ENCODE measurements around the gene GJD4.

GJD4 gene

GRCh38 chr10:35605191-35605590, at the start of gene GJD4:
TSS of gene GJD4 (plus strand) at chr10:35605341. CDS start at chr10:35605568, 227 bp downstream.
- no peak for DNase-seq (ENCODE audit: low spot score)

- no peak for DNase-seq (ENCODE audit: low spot score)
These were observed 48.9 kb upstream of the GJD4 start for GRCh38 chr10:35555962-35556930.

- DNase-seq (ENCODE audit: low spot score), result no peak
These were observed 46.9 kb upstream of the GJD4 start for GRCh38 chr10:35558276-35558675.

GRCh38 chr10:35559416-35559815, 45.7 kb upstream of the GJD4 start:
- no peak for DNase-seq (ENCODE audit: low spot score)

GRCh38 chr10:35561715-35562114, 43.4 kb upstream of the GJD4 start:
- DNase-seq (ENCODE audit: low spot score), result no peak

- DNase-seq (ENCODE audit: low spot score), result no peak
These were observed 42.7 kb upstream of the GJD4 start for GRCh38 chr10:35562427-35562826.

GRCh38 chr10:35563261-35563891, 41.8 kb upstream of the GJD4 start:
- peak; percentile 41 for DNase-seq (ENCODE audit: low spot score)

GRCh38 chr10:35564341-35564968, 40.7 kb upstream of the GJD4 start:
- DNase-seq (ENCODE audit: low spot score), result no peak

- DNase-seq (ENCODE audit: low spot score), result no peak
These were observed 39.5 kb upstream of the GJD4 start for GRCh38 chr10:35565602-35566081.

- no peak for DNase-seq (ENCODE audit: low spot score)
These were observed 37.2 kb upstream of the GJD4 start for GRCh38 chr10:35567951-35568350.

GRCh38 chr10:35568483-35569015, 36.6 kb upstream of the GJD4 start:
- no peak for DNase-seq (ENCODE audit: low spot score)

- no peak for DNase-seq (ENCODE audit: low spot score)
These were observed 35.9 kb upstream of the GJD4 start for GRCh38 chr10:35569111-35569707.

GRCh38 chr10:35569836-35570235, 35.3 kb upstream of the GJD4 start:
- DNase-seq (ENCODE audit: low spot score), result no peak

GRCh38 chr10:35570397-35570796, 34.7 kb upstream of the GJD4 start:
- DNase-seq (ENCODE audit: low spot score), result no peak

GRCh38 chr10:35572583-35572982, 32.6 kb upstream of the GJD4 start:
- no peak for DNase-seq (ENCODE audit: low spot score)

GRCh38 chr10:35573796-35574195, 31.3 kb upstream of the GJD4 start:
- no peak for DNase-seq (ENCODE audit: low spot score)

GRCh38 chr10:35574924-35575352, 30.2 kb upstream of the GJD4 start:
- DNase-seq (ENCODE audit: low spot score), result no peak

GRCh38 chr10:35575640-35576039, 29.5 kb upstream of the GJD4 start:
- no peak for DNase-seq (ENCODE audit: low spot score)

- no peak for DNase-seq (ENCODE audit: low spot score)
These were observed 28.4 kb upstream of the GJD4 start for GRCh38 chr10:35576730-35577129.

GRCh38 chr10:35577926-35578617, 27.1 kb upstream of the GJD4 start:
- no peak for DNase-seq (ENCODE audit: low spot score)

GRCh38 chr10:35578618-35578956, 26.6 kb upstream of the GJD4 start:
- no peak for DNase-seq (ENCODE audit: low spot score)

Measured in CD4-positive, alpha-beta T cell treated with Interleukin-15 for 4 hours (primary cell).